HG03378 (cell line): Measurements from ENCODE around the gene ONECUT2.

Source experiments
- ATAC-seq: cut with Tn5 transposase; IDR thresholded peaks from one replicate; pipeline ENCODE4 v1.9.1; 2021; ENCODE audit warnings: mild to moderate bottlenecking, moderate library complexity; ENCODE audit not compliant: unreplicated experiment

ONECUT2 gene

GRCh38 chr18:57523171-57523956 is 88.2 kb downstream of the ONECUT2 start:
- peak; percentile 71 for ATAC-seq

DNA sequence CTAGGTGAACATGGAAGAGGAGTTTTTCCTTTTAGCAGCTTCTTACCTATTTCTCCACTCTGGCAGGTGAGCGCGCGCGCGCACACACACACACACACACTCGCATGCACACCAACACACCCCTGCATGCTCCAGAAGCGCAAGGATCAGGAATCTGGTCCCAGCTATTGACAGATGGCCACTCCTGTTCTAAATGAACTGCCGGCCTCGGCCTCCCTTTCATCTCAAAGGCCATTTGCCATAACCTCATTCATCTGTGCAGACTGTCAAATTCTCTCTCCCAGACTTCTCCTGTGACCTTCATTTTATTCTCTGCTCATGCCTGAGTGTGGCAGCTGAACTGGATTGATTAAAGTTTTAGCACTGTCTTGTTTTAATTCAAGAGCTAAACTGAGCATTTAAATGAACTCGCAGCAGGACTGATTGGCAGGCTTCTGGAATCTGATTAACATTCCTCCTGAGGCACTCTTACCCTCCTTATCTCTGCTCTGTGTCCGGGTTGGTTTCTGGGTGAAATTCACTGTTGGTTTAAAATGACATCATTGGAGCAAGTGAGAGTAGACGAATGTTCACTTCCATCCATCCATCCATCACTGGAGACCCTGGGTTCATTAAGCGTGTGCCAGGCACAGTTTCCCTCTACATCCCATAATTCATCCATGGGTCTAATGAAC is 92.5 kb downstream of the ONECUT2 start:
- ATAC-seq, result no peak

DNA sequence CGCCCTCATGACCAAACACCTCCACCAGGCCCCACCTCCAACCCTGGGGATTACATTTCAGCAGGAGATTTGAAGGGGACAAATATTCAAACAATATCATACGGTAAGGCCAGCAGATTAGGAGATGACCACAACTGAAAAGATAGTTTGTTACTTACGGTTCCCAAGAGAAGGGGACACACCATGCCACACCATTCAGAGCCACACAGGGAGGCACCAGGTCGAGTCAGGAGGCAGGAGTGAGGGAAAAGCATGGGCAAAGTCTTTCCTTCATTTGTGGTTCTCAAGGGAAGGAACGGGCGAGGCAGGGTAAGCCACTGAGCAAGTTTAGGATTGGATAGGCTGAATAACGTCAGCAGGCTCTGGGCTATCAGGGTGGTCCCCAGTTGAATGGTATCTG is 94.0 kb downstream of the ONECUT2 start:
- no peak for ATAC-seq

DNA sequence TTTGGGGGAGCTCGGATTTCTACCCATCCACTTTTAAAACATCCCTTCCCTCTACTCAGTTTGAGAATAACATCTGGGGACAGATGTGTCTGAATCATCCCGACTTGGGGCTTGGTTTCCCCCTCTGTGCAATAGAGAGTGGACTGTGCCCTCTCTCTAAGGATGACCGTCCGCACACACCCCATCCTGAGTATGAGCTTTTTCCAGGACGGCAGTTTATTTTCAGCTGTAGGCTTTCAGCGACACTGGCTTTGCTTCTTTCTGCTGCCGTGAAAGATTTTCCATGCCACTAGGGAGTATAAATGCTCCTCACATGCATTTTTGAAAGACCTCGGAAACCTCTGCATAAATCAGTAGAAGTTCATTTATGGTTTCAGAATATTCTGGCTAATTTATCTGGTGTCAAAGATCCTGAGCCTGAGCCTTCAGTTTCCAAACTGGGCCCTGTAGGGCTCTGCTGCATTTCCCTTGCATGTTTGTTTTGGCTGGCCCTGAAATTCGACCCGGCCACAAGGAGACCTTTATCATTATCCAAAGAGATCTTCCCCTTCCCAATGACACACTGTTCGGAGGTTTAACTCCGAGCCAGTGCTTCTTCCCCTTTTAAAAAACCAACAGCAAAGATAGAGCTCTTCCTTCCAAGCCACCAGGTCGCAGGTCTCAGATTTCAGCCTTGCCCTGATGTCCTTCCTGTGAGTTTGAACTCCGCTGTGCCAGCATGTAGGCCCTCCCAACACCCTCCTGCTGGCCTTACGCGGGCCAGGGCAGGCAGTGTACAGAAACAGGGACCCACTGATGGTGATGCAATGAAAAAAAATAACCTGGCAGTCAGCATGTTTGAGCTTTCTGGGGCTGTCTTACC is 98.1 kb downstream of the ONECUT2 start:
- no peak for ATAC-seq

DNA sequence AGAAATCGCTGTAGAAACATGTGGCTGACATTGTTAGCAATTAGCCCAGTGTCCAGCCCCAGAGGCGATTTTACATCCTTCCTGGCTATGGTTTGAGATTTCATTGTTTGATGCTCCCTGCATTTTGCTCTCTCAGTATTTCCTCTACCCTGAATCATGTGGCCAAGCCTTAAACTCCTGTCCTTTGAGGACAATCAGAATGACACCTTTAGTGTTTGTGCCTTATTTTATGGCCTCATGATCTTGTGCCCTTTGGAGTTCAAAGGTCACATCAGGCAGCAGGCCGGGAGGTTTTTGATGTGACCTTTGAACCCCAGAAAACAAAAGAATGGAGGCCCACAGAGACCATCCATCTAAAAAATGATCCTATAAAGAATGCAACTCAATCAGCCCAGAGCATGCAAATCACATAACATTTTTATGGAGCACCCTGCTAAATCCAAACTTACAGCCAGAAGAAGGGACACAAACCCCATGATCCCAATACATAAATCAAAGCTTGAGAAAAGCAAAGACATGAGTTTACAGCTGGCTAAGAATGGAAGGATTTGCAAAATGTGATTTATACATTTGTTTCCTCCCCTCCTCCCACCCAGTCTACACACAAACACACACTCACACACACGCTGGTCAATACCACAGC is 98.8 kb downstream of the ONECUT2 start:
- no peak for ATAC-seq

DNA sequence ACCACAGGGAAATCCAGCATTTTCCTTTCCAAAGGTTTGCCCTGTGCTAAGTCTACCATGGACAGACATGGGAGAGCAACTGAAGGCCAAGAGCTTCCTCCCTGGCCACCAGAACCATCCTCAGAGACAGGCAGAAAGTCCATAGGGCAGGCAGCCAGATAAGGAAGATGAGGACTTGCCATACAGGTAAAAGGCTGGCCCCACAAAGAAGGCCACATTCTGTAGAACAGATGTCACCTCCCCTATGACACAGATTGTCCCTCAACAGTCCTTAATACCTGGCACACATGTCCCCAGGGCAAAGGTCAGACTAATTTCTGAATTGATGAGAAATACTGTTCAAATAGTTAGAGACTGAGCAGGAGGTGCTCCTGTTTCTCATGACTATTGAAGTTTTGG is 99.3 kb downstream of the ONECUT2 start:
- no peak for ATAC-seq

GRCh38 chr18:57538614-57539013 is 103.4 kb downstream of the ONECUT2 start:
- no peak for ATAC-seq

DNA sequence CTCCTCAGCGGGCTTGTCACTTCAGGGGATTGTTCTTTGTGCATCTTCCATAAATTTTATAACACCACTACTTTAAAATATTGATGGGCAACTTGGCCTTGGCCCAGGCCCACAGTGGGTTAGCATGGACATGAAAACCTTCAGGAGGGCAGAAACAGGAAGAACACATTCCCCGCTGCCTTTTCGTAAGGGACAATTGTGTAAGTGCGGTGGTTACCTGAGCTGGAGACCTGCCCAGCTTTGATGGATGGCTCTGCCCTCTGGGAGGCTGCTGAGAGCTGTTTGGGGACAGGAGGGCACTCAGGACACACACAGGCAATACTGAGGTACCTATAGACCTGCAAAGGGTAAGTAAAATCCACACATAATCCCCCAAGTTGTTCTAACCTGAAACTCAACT is 104.5 kb downstream of the ONECUT2 start:
- no peak for ATAC-seq
